GM18868 (cell line): ENCODE measurements around the gene CLTA.
A peak's percentile ranks its signal among the peaks of the same experiment; 100 is the strongest.
"Not testable (repeated sequence)": the region's sequence is repeated elsewhere in the genome, so short reads cannot be mapped to it uniquely, and the experiment has no call there.

ENCODE experiments used
- ATAC-seq: cut with Tn5 transposase; IDR thresholded peaks from one replicate; pipeline ENCODE4 v1.9.1; 2021; ENCODE audit warnings: mild to moderate bottlenecking, moderate library complexity; ENCODE audit not compliant: unreplicated experiment

Gene CLTA

GRCh38 chr9:36222449-36222848 is 31.7 kb downstream of the CLTA start:
- no peak for ATAC-seq

DNA sequence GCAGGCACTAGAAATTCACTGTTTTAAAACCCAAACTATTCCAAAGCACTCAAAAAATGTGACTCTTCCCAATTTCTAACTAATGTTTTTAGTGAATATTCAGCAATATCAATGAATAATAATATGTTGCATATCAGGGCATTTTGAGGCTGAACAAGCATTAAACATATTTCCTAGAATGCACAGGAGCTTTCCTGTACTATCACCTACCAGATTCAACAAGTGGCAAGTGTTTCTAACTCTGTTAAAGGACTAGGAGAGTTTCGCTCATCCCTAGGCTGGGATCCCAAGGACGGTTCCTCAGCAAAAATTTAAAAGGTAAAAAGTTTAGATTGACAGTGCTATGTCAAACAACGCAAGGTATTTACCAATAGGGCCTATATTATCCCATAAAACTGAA is 46.5 kb downstream of the CLTA start:
- no peak for ATAC-seq

GRCh38 chr9:36239205-36239604 is 48.5 kb downstream of the CLTA start:
- not testable (repeated sequence) for ATAC-seq

DNA sequence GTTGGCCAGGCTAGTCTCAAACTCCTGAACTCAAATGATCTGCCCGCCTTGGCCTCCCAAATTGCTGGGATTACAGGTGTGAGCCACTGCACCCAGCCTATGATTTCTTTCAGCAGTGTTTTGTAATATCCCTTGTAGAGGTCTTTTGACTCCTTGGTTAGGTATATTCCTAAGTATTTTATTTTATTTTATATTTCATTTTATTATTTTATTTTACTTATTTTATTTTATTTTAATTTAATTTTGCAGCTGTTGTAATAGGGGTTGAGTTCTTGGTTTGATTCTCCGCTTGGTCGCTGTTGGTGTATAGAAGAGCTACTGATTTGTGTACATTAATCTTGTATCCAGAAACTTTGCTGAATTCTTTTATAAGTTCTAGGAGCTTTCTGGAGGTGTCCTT is 49.0 kb downstream of the CLTA start:
- not testable (repeated sequence) for ATAC-seq

GRCh38 chr9:36245906-36246305 is 55.2 kb downstream of the CLTA start:
- no peak for ATAC-seq

- no peak for ATAC-seq
Measured at GRCh38 chr9:36247356-36247755, 56.6 kb downstream of the CLTA start.

- ATAC-seq: not testable (repeated sequence)
Measured at GRCh38 chr9:36248061-36248460, 57.3 kb downstream of the CLTA start.

DNA sequence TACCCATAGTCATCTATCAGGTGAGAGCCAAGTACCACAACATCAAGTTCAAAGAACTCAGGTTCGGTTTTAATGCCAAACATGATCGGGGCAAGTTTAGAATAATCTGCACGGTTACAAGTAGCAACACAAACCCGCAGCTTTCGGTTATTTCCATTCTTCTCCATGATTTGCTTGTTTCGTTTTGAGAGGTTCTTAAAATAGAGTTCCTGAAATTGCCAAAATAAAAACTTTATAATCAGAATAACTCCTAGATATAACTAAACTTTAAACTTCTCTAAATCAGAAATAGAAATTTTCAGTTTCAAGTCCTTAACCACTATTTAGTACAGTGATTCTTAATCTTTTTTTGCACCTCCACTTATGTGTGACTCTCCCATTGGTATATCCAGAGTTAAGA is 58.5 kb downstream of the CLTA start:
- no peak for ATAC-seq

DNA sequence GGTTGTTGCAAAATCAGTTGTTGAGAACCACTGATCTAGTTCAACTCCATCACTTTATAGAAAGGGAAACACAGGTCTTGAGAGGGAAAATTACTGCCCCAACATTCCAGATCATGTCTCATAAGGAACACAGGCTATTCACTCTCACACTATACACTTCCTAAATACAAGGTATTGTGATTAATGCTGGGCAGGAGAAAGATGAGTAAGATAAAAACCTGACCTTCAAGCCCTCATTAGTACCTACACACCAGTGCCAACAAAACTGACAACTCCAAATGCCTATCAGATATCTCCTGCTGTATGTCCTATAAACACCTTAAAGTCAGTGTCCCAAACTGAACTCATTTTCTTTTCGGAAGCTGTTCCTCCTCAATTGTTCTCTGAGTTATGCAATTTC is 59.4 kb downstream of the CLTA start:
- ATAC-seq: no peak

- ATAC-seq: no peak
Measured at GRCh38 chr9:36251428-36251827, 60.7 kb downstream of the CLTA start.

- peak; percentile 89 for ATAC-seq
Measured at GRCh38 chr9:36258208-36258995, 67.7 kb downstream of the CLTA start, which contains the start of gene GNE. TSS of gene GNE (minus strand) at chr9:36258448. CDS start at chr9:36249355, 9,093 bp downstream.

GRCh38 chr9:36258996-36259533 is 68.3 kb downstream of the CLTA start:
- ATAC-seq: no peak
